HG03139 (cell line): Measurements from ENCODE around the gene ATXN10.
A peak's percentile ranks its signal among the peaks of the same experiment; 100 is the strongest.
"Not testable (repeated sequence)": the region's sequence is repeated elsewhere in the genome, so short reads cannot be mapped to it uniquely, and the experiment has no call there.

Experiments
- ATAC-seq: cut with Tn5 transposase; IDR thresholded peaks from one replicate; pipeline ENCODE4 v1.9.1; 2021; ENCODE audit not compliant: unreplicated experiment

The ATXN10 gene

GRCh38 chr22:45671783-45672563 lies at the start of gene ATXN10:
ATXN10 (plus strand) TSS chr22:45671834; CDS start chr22:45672064, 230 bp downstream.
- peak; percentile 51 for ATAC-seq

GRCh38 chr22:45621836-45622600 lies 49.6 kb upstream of the ATXN10 start:
- ATAC-seq: no peak

GRCh38 chr22:45623464-45624145 lies 48.0 kb upstream of the ATXN10 start:
- ATAC-seq: not testable (repeated sequence)

- no peak for ATAC-seq
Measured at GRCh38 chr22:45626198-45626651, 45.4 kb upstream of the ATXN10 start.

- ATAC-seq: no peak
Measured at GRCh38 chr22:45627489-45628233, 44.0 kb upstream of the ATXN10 start.

- ATAC-seq: no peak
Measured at GRCh38 chr22:45628515-45628914, 43.1 kb upstream of the ATXN10 start.

- no peak for ATAC-seq
Measured at GRCh38 chr22:45629469-45630089, 42.1 kb upstream of the ATXN10 start.

- ATAC-seq: no peak
Measured at GRCh38 chr22:45630436-45630835, 41.2 kb upstream of the ATXN10 start.

- ATAC-seq: no peak
Measured at GRCh38 chr22:45631140-45631840, 40.3 kb upstream of the ATXN10 start.

- ATAC-seq: no peak
Measured at GRCh38 chr22:45631841-45632238, 39.8 kb upstream of the ATXN10 start.

GRCh38 chr22:45632791-45633515 lies 38.7 kb upstream of the ATXN10 start:
- no peak for ATAC-seq

- ATAC-seq: no peak
Measured at GRCh38 chr22:45636683-45637082, 35.0 kb upstream of the ATXN10 start.

GRCh38 chr22:45638197-45638596 lies 33.4 kb upstream of the ATXN10 start:
- no peak for ATAC-seq

GRCh38 chr22:45638834-45639746 lies 32.5 kb upstream of the ATXN10 start:
- no peak for ATAC-seq

GRCh38 chr22:45639747-45640102 lies 31.9 kb upstream of the ATXN10 start:
- no peak for ATAC-seq

- no peak for ATAC-seq
Measured at GRCh38 chr22:45640291-45640940, 31.2 kb upstream of the ATXN10 start.

GRCh38 chr22:45640941-45641621 lies 30.6 kb upstream of the ATXN10 start:
- no peak for ATAC-seq
